DMS153 treated with DMSO at 0.1 percent for 48 hours (cell line): ENCODE data around the gene CTNNBIP1.

Experiments used
- DNase-seq: peaks from one replicate; lab custom pipeline; 2025; ENCODE audit not compliant: unreplicated experiment; lab: John Stamatoyannopoulos, UW

Gene CTNNBIP1

DNA sequence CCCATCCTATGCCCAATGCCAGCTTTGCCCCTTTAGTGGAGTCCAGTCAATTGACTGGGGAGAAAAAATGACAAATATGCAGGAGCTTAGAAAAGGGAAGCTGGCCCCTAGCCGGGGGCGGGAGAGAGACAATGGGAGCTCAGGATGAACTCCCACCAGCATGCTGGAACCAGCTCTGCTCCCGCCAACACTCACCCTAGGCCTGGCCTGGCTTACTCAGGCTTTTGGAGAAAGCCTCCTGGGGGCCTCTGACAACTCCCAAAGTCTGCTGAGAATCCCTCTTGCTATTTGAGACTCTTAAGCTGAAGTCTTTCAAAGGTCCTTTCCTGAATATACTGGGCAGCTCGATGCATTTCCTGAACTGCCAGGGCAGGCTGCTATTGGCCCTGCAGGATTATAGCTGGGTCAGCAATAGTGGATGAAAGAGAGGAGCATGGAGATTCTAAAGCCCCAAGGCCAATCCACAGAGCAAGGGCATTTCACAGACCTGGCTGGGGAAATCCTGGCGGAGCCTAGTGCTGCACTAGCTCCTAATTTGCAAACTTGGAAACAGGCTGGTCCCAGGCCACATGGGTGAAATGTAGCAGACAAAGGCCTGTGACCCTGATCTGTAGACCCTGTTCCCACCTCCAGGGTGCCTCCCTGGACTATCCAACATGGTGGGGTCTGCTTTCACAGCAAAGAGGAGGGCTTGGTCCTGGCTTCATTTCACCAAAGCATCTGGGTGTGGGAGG is 50.6 kb downstream of the CTNNBIP1 start:
- DNase-seq: no peak

DNA sequence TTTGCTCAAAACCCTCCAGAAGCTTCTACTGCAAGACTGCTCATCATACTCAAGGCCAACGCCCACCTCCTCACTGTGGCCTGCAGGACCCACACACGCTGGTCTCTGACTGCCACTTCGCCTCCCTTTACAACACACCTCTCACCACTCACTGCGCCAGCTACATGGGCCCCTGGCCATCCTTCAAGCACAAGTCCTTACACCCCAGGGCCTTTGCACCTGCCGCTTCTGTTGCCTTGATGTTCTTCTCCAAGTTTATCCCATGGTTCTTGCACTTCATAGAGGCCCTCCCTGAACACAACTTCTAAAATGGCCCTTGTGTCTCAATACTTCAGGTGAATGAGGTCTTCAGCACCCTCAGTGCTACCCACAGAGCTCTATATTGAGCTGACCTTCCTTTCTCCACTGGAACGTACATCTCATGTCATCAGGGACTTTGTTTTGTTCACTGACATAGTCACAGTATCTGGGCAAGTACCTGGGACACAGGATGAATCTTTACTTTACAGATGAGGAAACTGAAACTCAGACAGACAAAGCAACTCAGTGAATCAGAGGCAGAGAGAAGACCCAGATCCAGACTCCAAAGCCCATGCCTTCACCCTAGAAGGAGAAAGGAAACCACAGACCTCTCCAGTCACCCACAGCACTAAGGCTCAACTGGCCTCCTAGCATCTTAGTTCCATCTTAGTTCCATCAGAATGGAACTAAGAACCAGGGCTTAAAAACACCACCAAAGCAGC is 51.6 kb downstream of the CTNNBIP1 start:
- DNase-seq: no peak

DNA sequence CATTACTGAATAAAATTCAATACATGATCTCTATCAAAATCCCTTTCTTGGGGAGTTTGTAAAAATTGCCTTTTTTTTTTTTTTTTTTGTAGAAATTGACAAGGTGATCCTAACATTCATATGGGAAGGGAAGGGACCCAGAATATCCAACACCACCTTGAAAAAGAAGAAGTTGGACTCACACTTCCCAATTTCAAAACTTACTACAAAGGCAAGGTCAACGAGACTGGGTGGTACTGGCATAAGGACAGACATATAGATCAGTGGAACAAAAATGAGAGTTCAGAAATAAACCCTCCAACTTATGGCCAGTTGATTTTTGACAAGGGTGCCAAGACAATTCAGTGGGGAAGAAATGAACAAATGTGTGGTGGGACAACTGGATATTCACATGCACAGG is 54.9 kb downstream of the CTNNBIP1 start:
- DNase-seq: no peak

DNA sequence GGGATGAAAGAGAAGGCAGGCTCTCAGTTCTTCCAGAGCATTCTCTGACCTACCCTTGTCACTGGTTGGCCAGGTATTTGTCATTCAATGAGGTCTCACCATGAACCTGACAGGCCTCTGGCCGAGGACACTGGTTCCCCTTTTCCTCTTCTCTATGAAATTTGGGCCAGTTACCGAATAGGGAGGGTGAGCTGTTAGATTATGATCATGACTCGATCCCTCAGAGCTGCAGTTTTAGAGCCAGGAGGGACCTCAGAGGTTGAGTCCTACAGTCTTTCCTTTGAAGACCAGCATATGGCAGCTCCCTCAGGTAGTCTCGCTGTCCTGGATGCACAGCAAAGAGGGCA is 56.8 kb downstream of the CTNNBIP1 start:
- no peak for DNase-seq

DNA sequence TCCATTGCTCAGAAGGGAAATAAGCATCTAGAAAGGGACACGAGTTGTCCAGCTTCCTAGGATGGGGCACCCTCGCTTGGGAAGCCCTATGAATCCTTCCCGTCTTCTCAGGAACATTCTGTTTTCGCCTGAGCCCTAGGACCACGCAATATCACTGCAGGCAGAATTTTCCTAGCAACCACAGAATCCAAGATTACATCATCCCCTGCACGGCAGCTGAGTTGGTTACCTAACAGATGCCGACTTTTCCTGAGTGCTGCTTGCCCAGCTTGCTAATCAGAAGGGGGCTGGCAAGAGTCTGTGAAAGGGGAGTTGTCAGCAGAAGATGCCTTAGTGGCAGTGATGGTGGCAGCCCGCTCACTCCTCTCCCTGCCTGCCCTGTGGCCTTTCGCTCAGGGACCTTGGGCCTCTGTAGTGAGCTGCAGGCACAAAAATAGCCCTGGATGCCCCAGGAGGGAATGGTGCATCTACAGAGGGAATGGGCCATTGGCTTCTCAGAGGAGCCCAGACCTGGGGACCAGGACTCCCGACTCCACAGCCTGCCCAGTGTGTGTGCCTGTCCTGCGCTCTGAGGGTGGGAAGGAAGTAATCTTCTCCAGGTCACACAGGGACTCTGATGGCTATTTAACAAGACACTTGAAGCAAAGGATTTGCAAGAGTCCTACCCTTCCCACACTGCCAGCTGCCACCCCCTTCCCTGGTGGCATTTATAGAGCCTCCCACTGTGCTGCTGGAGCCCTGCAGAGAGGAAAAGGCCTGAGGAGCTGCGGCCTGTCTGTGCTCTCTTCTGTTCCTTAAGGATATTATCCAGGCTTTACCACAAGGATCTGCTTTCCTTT is 57.4 kb downstream of the CTNNBIP1 start:
- DNase-seq: no peak

DNA sequence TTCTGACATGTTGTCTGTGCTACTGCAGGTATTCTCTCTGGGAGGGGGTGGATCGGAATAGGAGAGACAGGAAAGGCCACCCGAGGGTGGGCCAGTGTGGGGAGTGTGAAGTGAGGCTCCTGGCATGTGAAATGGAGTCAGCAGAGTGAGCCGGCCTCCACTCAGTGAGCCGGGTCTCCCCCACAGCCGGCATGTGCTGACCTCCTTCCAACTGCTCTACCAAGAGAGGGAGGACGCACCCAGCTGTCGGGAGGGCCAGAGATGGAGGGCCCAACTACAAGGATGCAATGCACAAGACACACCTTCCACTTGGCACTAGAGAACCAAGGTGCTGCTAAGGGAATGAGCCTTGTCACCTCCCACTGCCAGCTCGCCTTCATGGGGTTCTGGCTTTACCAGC is 58.1 kb downstream of the CTNNBIP1 start:
- DNase-seq: no peak

DNA sequence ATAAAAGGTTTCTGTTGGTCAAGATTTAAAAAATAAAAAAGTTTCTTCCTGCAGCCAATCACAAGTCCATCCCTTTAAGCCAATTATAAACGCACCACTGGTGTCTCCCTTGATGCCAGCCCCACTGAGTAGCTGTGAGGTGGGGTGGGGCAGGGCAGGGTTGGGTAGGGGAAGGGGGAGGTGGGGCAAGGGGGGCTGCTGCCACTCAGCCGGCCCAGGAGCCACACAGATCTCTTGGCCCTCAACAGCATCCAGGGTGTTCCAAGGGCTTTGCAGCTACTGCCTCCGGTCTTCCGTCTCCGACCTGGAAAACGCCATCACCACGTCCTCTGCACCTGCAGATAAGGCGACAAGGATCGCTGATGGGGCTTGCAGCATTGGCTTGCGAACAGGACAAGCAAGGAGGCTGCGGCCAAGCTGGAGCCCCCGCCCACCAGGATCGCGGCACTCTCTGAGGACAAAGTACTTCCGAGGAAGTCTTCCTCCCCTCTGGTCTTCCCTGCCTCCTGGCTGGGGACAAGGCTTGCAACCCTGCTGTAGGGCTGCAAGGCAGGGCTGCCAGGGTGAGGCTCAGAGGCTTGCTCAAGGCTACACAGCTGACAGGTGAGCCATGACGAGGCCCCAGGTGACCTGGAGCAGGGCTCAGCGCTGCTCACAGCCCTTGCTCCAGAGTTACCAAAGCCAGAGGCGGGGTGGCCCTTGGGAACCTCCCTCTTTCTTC is 59.5 kb downstream of the CTNNBIP1 start:
- no peak for DNase-seq

DNA sequence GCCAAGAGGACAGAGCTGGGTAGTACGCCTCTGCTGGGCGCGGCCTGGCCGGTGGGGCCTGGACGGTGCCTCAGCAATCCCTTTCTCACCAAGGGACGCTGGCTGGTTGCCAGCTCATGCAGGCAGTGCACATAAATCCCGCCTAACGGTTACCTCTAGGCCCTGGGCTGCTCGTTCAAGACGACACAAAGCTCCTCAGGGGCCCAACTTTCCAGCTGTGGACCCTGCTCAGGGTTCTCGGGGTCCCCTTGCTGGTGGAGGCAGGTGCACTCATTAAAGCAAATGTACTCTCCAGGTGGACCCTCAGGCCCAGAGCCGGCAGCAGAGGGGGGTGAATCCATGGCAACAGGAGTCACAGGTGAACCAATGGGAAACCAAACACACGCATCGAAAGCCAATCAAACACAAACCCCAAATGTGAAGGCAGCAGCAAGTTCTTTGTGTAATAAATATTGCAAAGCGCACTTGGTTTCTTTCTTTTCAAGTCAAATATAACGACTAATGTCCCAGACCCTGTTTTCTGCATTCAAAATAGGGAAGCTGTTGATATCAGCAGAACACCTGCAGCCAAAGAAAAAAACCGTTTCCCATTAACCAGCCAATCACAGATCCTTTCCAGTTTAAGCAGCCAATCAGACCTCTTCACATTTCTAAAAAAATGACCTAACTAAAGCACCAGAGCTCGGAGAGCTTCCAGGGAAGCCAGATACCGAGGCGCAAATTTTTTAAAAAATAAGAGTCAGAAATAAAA is 60.2 kb downstream of the CTNNBIP1 start:
- DNase-seq: no peak

DNA sequence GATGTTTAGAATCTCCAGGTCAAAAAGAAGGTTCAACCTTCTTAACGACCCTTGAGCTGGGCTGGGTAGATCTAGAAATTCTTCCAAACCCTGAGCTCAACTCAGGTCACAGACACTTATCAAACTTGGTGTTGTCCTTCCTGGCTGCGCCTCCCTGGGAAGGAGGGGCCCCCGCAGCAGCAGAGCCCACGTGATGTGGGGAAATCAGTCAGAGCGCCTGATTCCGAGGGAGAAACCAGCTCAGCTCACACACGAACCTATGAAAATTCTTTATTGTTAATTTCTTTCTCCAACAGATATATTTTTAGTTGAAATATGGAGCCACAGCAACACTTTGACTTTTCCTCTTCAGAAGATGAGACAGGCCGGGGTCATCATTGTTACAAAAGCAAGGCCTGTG is 62.0 kb downstream of the CTNNBIP1 start:
- no peak for DNase-seq

DNA sequence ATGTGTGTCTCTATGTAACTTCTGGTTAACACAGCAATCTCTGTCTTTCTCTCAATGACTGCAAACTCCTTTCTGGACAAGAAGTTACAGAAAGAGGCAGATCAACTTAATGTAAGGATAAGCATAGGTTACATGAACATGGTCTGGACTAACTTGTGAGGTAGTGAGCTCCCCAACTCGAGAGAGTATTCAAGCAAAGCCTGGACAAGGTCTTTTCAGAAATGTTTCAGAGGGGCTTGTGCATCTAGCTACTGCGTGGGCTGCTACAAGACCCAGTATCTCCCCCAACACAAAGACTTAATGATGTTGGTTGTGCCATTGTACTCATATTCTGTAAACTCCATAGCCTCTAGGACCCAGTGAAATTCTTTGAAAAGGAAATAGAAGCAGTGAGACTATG is 62.8 kb downstream of the CTNNBIP1 start:
- DNase-seq: no peak

DNA sequence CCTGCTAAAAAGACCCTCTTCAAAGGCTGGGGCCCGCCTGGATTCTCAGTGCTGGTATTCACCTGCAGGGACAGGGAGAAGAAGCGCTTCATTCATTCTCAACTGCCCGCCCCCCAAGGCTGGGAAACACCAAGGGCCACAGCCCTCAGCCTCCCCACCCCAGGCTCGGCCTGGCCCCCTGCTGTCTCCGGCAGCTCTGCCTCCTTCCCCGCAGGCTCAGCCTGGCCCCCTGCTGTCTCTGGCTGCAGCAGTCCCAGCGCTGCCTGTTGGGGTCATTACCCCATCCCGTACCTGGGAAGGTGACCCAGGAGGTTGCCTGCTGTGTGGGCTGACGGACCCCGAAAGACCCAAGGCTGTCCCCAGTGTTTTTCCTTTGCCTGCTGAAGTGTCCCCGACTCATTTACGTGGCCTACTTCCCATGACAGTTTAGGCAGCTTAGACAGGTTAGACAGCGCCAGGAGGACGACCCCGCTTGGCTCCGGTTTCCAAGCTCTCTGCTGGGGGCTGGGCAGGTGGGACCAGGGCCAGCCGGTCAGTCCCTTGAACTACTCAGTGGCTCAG is 63.4 kb downstream of the CTNNBIP1 start:
- DNase-seq: no peak

DNA sequence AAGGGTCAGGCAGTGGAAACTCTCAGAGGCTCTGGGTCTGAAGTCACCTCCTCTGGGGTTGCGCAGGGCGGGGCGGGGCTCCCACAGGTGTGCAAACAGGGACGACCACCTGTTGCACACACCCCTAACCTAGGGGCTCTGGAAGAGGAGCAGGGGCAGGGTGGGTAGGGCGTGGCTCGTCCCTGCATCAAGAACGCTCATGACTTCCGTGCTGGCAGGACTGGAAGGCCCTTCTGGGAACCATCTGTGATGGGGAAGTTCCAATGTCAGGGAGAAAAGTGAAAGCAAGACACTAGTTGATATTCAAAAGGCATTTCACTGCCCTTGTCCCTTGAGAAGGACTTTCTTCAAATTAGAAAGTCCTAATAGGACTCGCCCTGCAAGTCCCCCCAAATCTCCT is 64.2 kb downstream of the CTNNBIP1 start:
- no peak for DNase-seq

DNA sequence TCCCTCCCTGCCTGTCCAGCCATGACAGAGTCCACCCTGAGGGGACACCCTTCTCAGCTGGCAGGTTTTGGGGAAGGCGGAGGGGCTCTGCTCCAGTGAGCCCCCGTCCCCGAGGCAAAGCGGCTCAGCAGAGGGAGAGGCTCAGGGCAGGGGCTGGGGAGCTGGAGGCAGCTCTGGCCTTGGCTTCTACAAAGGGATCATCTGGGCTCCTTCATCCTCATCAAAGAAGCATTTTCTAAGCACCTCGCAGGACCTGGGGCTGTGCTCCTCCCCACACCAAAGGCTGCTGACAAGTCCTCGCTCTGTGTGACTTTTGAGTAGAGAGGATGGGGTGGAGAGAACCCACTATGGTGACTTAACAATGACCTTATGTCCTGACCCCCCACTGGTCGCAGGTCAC is 65.3 kb downstream of the CTNNBIP1 start:
- no peak for DNase-seq

DNA sequence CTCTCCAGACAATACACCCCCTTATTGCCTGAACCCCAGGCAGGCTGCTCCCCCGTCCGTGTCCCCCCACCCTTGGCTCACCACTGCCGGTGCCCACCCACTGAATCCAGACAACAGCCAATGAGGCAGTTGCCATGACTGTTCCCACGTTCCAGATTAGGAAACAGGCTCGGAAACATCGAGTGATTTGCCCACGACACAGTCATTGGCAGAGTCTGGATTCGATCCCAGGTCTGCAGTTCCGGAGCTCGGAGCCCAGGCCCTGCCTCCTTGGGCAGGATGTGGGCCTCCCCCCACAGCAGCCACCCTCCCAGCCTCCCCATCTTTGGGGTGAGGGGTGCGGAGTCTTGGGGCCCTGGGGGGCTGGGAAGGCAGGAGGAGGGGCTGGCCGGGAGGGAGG is 66.0 kb downstream of the CTNNBIP1 start:
- DNase-seq: no peak

DNA sequence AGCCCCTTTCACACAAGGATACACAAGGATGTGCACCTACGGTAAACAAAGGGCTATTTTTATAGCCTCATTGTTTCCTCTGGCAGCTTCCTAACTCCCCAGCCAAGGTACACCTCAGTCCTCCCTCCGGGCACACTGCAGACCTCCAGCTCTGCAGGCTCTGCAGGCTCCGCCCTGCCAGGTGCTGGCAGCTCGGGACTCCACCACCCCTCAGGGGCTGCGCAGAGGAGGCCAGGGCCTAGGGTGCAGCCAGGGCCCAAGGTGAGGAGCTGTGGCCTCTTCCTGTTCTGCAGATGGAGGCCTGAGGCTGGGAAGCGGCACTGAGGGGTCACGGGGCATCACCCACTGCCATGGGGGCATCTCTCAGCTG is 66.5 kb downstream of the CTNNBIP1 start:
- DNase-seq: peak; percentile 96

DNA sequence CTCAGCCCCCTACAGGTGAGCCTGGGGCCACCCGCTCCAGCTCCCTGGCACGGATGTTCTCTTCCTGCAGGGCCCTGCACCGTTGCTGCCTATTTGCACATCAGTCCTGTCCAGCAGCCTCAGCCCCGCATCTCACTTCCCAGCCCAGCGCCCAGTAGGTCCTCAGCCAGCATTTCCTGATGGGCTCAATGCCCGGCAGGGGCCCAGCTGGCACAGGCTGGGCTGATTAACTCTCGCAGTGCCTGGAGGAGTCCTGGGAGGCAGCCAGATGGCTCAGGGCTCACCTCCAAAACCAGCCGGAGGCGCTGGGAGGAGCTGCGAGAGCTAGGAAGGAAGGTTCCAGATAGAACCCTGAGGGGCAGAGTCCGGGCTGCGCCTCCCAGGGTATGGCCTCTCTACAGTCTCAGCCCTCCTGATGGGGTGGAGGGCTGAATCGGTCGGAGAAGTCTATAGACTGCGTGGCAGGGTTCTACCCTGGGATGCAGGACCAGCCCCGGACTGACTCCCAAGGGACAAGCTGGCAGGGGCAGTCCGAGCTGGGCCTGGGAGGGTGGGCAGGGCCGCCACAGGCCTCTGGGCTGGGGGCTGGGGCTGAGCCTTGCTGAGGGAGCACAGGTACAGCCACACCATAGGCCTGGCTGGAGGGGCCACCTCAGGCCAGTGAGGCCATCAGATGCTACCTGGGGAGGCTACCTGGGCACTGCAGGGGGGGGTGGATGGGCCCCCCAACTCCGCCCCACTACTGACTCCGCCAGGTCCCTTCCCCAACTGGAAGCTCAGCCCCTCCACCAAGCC is 67.1 kb downstream of the CTNNBIP1 start:
- no peak for DNase-seq

DNA sequence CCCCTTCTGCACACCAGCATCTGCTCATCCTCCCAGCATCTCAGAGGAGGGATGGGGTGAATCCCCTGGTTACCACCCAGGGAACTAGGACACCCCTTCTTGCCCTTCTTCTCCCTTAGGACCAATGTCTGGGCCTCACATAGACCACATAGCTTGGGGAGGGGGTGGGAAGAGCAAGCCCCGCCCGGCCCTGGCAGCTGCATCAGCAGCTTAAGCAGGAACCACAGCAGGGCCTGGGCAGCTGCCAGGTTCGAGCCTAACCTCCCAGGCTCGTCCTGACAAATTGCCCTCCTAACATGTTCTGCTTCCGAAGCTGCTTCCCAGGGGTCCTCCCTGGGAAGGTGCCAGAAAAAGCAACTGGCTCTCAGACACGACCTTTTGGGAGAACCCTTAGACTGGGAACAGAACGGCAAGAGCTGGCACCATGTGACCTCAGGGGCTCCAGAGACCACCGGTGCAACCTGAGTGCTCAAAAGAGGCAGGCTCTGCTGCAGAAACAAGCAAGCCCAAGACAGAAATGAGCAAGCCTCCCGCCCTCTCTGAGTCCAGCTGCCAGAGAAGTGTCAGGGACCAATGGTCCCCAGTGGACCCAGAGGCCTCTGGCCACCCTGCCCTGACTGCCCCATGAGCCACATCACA is 67.9 kb downstream of the CTNNBIP1 start:
- no peak for DNase-seq

DNA sequence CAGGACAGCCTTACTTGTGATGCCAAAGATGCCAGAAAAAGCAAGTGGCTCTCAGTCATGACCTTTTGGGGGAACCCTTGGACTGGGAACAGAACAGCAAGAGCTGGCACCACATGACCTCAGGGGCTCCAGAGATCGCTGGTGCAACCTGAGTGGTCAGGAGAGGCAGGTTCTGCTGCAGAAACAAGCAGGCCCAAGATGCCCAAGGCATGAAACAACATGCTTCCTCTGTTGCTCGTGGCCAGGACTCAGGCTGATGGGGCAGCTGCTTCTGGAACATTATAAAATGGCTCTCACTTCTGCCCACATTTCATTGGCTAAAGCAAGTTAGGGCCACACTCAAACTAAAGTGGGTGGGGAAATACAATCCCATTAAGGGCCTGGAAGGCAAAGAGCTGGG is 68.6 kb downstream of the CTNNBIP1 start:
- DNase-seq: no peak

DNA sequence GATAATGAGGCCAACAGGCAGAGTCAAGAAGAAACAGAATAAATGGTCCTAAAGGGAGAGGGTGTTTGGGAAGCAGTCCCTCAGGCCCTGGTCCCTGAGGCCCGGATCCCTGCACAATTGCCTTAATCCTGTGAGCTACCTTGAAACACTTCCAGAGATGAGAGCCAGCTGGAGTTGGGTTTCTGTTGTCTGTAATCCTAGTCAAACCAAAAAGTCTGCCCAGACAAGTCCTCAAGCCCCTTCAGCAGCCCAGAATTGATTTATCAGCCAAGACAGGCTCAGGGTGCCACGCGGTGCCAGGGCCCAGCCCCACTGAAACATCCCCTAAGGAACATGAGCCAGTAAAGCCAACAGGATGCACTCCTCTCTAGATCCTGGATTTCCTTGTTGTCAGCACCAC is 69.9 kb downstream of the CTNNBIP1 start:
- DNase-seq: no peak
